ENCODE measurements around the gene ADAMTS17.

ADAMTS17 gene

DNA sequence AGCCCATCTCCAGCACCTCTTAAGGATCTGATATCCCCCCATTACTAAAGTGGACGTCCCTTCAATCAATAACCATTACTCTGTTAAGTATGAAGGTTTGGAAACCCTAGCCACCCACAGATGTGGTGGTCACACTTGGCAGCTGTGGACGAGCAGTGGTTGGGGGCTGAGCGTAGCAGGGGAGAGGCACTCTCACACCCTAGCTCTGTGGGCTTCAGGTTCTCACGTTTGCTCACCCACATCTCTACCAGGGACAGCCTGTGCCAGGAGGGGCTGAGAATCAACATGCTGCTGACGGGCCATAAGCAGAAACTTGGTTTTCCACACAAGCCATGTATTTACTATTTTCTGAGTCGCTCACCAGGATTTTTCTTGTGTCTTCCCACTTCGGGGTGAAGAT lies 287.2 kb downstream of the ADAMTS17 start:
- DNase-seq (ENCODE audit: low read depth in 2 of 2, low spot score in 1 of 2), result no peak

DNA sequence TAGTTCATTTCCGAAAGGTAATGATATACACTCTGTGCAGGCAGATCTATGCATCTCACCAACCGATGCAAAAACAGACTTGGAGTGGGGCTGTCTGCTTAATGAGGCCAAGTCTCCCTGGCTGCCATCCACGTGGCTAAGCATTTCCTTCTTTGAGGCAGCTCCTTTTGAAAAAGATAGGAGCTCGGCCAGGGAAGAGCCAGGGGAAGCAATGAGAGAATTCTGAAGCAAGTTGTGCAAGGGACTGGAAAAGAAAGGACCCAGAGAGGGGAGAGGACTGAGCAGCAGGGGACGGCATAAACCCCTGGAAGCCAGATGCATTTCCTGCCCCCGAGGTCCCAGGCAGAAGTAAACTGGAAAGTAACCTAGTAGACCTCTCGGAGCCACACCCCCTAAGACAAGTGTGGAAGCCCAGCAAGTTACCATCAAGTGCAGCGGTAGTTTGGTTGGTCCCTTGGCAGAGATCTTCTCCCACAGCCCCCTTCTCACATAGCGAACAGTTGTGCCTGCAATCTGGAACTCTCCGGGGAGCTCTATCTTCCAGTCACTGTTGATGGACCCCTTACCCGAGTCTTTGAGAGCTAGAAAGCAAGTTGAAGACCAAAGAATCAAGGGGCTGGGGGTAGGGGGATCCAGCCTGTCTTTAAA lies 288.2 kb downstream of the ADAMTS17 start:
- no peak for DNase-seq (ENCODE audit: low read depth in 2 of 2, low spot score in 1 of 2)

DNA sequence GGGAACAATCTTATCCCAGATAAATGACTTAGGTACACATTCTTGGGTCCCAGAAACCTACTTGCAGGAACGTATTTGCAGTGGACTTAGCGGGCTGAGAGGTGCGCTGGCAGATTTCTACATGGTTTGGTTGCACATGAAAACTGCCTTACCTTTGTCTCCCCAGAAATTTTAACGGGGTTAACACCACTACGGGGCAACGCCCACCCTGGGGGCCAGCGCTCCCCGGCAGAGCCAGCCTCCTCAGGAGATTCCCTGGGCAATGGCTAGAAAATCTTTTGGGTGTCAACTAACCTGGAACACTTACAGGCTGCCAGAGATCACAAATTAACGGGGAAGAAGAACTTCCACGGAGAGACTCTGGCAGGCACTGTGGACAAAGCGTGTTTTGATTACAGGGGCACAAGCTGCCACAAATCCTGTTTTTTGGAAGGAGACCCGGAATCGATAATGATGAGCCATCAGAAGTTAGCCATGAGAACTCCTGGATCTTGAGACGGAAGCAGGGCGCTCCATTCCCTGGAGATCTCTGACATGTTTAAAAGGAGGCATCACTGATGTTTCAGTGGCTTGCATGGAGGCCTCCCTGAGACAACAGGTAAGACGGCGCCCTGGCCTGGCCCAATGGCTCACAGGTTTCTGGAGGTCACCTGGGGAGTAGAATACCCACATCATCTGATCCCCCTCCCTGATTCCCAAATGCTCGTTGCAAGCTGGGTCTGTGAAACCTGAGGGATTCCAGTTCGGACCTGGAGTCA lies 288.9 kb downstream of the ADAMTS17 start:
- no peak for DNase-seq (ENCODE audit: low read depth in 2 of 2, low spot score in 1 of 2)

GRCh38 chr15:100050877-100051786 lies 290.6 kb downstream of the ADAMTS17 start:
- DNase-seq (ENCODE audit: low read depth in 2 of 2, low spot score in 1 of 2), result no peak

DNA sequence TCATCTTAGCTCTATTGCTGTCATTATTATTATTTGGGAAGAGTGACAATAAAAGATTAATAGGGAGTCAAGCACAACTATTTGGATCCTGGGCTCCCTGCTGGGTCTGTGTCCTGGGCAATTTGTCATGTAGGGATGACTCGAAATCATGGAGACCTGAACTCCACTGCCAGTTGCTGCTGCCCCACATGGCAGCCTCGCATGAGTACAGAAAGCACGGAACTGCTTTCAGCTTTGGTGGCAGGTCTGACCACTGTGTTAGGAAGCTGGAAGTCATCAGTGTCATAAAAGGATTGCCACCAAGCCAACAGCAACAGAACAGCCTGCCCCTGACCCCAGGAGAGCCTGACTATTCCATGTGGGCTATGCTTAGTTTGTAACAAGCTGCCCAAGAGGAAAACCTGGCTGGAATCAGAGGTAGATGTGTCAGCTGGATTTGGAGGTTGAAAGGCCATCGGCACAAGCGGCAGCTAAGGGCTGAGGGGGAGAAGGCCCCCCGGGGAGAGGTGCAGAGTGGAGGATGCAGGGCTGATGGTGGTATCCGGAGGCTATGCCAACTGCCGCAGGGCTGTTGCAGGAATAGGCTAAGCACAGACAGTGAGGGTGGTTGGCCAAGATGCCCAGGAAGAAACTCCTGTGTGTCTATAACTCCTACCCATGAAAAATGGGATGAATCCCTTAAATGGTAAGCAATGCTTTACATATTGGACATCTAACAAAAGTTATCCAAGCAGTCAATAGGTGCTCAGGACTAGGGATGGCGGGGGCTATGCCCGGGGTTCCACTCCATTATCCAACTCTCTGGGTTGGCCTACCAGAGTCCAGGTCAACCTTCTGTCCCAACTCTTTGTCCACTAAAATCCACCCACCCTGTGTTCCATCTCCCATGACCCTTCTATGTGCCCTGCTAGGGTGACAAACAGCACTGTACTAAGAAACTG lies 291.6 kb downstream of the ADAMTS17 start:
- no peak for DNase-seq (ENCODE audit: low read depth in 2 of 2, low spot score in 1 of 2)

DNA sequence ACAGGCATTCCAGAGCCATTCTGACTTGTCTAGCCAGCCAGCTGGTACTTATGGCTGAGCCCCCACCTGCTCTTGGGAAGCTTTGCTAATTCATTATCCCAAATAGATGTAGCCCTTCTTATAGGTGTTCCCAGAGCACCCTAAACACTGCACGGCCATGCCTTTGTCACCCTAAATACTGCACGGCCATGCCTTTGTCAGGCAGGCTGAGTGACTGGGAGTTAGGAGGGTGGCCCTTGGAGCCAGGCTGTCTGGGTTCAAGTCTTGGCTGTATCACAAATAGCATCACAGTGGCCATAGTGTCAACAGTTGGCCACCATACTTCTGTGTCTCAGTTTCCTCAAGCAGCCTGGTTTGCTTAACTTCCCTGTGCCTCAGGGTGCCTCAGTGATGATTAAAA lies 292.3 kb downstream of the ADAMTS17 start:
- no peak for DNase-seq (ENCODE audit: low read depth in 2 of 2, low spot score in 1 of 2)

GRCh38 chr15:100048736-100049135 lies 293.0 kb downstream of the ADAMTS17 start:
- no peak for DNase-seq (ENCODE audit: low read depth in 2 of 2, low spot score in 1 of 2)

DNA sequence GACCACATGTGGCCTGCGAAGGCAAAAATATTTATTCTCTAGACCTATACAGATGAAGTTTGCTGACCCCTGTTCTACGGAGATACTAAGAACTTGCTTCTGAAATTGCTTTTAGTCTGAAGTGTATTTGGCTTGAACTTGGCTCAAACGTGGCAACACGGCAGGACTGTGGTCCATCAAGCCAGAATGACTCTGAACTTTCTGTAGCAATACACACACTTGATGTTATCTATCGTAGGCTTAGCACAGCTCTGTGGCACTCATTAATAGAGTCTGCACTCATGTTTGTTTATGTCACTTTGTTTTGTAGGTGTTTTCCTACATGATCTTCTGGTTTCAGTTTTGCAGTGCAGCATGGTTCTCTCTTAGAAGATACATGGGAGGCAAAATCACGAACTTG lies 298.1 kb downstream of the ADAMTS17 start:
- DNase-seq (ENCODE audit: low read depth in 2 of 2, low spot score in 1 of 2), result no peak

DNA sequence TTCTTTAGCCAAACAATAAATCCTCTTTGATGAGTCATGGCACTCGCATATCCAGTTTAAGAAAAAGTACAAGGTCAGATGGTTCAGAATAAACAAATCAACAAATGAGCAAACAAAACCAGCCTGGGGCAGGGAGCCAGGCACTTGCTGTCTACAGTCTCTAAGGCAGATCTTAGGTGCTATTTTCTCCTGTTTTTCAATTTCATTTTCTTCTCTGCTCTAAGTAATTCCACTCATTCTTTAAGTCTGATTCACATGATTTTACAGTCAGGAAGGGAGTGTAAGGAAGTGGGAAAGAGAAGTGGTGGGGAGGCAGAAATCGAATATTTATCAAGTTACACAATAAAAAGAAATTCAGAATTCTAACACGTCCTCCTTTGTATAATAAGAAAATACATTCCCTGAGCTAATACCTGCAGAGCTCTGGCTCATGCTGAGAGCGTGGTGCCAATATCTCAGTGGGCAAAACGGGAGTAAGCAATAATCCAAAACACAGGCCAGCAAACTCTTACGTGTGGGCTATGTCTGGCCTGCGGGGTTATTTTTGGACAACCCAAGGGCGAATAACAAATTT lies 298.6 kb downstream of the ADAMTS17 start:
- no peak for DNase-seq (ENCODE audit: low read depth in 2 of 2, low spot score in 1 of 2)

DNA sequence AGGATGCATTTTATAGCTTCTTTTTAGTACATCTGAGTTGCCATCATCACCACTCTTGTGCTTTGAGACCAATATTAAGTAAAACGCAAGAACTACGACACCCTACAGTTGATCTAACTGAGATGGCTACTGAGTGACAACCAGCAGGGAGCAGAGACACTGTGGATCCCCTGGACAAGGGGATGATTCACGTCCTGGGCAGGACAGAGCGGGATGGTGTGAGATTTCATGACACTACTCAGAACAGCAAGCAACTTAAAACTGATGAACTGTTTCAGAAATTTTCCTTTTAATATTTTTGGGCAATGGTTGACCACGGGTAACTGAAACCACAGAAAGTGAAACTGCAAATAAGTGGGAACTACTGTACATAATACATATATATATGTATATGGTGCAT lies 299.2 kb downstream of the ADAMTS17 start:
- no peak for DNase-seq (ENCODE audit: low read depth in 2 of 2, low spot score in 1 of 2)

DNA sequence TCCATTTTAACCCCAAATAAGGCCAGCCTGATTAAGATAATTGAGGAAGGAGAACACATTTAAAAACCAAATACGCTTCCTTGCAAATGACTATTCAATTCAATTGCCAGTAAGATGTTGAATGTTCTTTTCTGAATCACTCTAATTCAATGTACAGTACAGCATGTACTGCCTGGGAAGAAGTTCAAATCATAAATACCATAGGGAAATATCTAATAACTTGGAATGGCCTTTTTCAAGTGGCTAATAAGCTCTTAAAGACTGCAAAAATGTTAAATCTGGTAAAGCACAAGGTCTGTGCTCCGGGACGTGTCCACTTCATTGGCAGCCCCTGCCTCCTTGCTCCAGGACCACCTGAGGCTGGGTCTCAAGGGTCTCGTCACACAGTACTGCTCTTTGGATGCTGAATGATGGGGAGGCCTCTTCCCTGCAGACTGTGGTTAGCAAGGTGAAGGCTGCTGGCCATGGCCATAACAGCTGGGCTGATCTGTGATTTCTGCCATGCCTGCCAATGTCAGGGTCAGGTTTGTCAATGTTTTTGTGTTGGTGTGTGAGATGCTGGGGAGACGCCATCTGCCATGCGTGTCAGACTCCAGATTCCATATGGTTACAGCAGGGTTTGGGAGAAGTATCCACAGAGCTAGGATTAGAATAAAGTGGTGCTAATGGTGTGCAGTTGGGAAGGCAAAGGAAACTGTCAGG lies 300.5 kb downstream of the ADAMTS17 start:
- no peak for DNase-seq (ENCODE audit: low read depth in 2 of 2, low spot score in 1 of 2)

DNA sequence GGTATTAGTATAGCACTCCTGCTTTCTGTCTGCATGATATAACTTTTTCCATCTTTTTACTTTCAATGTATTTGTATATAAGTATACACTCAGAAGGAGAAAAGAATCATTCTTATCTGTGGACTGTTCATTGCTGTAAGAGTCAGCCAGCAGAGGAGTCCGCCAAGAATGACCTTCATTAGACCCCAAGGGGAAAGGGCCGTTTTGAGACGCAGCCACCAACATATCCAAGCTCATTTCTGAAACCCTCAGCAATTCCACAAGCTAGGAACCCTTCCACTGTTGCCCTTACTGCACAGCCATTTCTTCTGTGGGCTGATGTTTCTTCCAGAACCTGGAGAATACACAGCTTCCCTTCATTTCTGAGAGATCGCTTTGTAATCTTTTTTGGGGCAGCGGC lies 301.8 kb downstream of the ADAMTS17 start:
- DNase-seq (ENCODE audit: low read depth in 2 of 2, low spot score in 1 of 2), result no peak

DNA sequence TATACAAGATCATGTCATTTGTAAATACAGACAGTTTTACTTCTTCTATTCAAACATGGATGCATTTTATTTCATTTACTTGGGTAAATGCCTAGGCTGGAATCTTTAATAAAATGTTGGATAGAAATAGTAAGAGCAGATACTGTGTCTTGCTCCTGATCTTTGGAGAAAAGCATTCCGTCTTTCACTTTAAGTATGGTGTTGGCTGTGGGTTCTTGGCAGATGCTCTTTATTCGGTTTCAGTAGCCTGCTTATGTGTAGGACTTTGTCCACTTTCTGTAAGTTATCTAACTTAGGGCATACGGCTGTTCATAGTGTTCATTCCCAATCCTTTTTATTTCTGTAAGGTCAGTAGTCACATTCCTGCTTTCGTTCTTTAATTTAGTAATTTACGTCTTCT lies 303.0 kb downstream of the ADAMTS17 start:
- DNase-seq (ENCODE audit: low read depth in 2 of 2, low spot score in 1 of 2), result no peak

- DNase-seq (ENCODE audit: low read depth in 2 of 2, low spot score in 1 of 2), result no peak
These were observed 303.9 kb downstream of the ADAMTS17 start for GRCh38 chr15:100037901-100038300.

- no peak for DNase-seq (ENCODE audit: low read depth in 2 of 2, low spot score in 1 of 2)
These were observed 305.8 kb downstream of the ADAMTS17 start for GRCh38 chr15:100036015-100036414.

DNA sequence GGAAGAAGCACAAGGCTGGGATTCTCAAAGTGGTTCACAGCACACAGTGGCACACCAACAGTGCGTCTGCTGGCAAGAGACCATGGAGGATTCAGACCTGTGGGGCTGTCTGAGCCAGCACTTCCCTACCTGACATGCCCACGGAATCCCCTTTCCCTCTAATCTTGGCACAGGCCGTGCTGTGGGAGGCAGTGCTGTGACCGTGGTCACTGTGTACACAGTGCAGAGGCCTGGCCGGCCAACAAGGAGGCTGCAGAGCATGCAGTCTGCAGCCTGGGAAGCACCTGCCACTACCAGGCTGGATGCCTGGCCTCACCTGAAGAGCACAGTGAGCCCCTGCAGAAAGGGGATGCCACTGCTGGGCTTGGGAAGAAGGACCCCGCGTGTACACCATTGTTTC lies 307.6 kb downstream of the ADAMTS17 start:
- no peak for DNase-seq (ENCODE audit: low read depth in 2 of 2, low spot score in 1 of 2)

GRCh38 chr15:100033140-100033857 lies 308.5 kb downstream of the ADAMTS17 start:
- no peak for DNase-seq (ENCODE audit: low read depth in 2 of 2, low spot score in 1 of 2)

GRCh38 chr15:100032358-100033085 lies 309.3 kb downstream of the ADAMTS17 start:
- no peak for DNase-seq (ENCODE audit: low read depth in 2 of 2, low spot score in 1 of 2)

All from stimulated activated CD8-positive, alpha-beta memory T cell treated with anti-CD3 and anti-CD28 coated beads, Interleukin-4, amount 100 ng/mL, for 1 hour (primary cell).